HG03280 (cell line): Measurements from ENCODE around the gene UNC45B.
"Not testable (repeated sequence)": the region's sequence is repeated elsewhere in the genome, so short reads cannot be mapped to it uniquely, and the experiment has no call there.

Experiments
- ATAC-seq: cut with Tn5 transposase; IDR thresholded peaks from one replicate; pipeline ENCODE4 v1.9.1; 2021; ENCODE audit warnings: mild to moderate bottlenecking, moderate library complexity; ENCODE audit not compliant: unreplicated experiment

UNC45B gene

GRCh38 chr17:35138218-35138617, 9.4 kb upstream of the UNC45B start:
- ATAC-seq, result no peak

GRCh38 chr17:35141681-35142466, 5.7 kb upstream of the UNC45B start, which contains the start of gene NLE1:
Gene NLE1 (minus strand): TSS chr17:35142303. CDS start chr17:35142275, 28 bp downstream.
- peak; percentile 93 for ATAC-seq

- no peak for ATAC-seq
These were observed 5.2 kb upstream of the UNC45B start for GRCh38 chr17:35142467-35142796.

GRCh38 chr17:35144840-35145239, 2.8 kb upstream of the UNC45B start:
- no peak for ATAC-seq

- no peak for ATAC-seq
These were observed 1.3 kb upstream of the UNC45B start for GRCh38 chr17:35146214-35146833.

- ATAC-seq, result no peak
These were observed 527 bp downstream of the UNC45B start for GRCh38 chr17:35148144-35148543.

GRCh38 chr17:35149941-35150340, 2.3 kb downstream of the UNC45B start:
- ATAC-seq, result no peak

- ATAC-seq, result not testable (repeated sequence)
These were observed 3.5 kb downstream of the UNC45B start for GRCh38 chr17:35151080-35151479.

- ATAC-seq, result no peak
These were observed 5.0 kb downstream of the UNC45B start for GRCh38 chr17:35152421-35153140.

GRCh38 chr17:35154196-35155165, 6.9 kb downstream of the UNC45B start:
- ATAC-seq, result no peak

GRCh38 chr17:35155246-35155645, 7.6 kb downstream of the UNC45B start:
- ATAC-seq, result no peak

GRCh38 chr17:35159940-35160339, 12.3 kb downstream of the UNC45B start:
- no peak for ATAC-seq

GRCh38 chr17:35160354-35161201, 13.0 kb downstream of the UNC45B start:
- no peak for ATAC-seq

GRCh38 chr17:35161281-35161761, 13.7 kb downstream of the UNC45B start:
- ATAC-seq, result no peak

- ATAC-seq, result no peak
These were observed 15.1 kb downstream of the UNC45B start for GRCh38 chr17:35162755-35163154.

GRCh38 chr17:35163886-35164285, 16.3 kb downstream of the UNC45B start:
- ATAC-seq, result no peak

- no peak for ATAC-seq
These were observed 17.1 kb downstream of the UNC45B start for GRCh38 chr17:35164716-35165115.

GRCh38 chr17:35166526-35166925, 18.9 kb downstream of the UNC45B start:
- ATAC-seq, result no peak

- ATAC-seq, result no peak
These were observed 19.4 kb downstream of the UNC45B start for GRCh38 chr17:35167046-35167445.

GRCh38 chr17:35167666-35168065, 20.0 kb downstream of the UNC45B start:
- ATAC-seq, result no peak
